ENCODE results near the gene LMF2.

The LMF2 gene

DNA sequence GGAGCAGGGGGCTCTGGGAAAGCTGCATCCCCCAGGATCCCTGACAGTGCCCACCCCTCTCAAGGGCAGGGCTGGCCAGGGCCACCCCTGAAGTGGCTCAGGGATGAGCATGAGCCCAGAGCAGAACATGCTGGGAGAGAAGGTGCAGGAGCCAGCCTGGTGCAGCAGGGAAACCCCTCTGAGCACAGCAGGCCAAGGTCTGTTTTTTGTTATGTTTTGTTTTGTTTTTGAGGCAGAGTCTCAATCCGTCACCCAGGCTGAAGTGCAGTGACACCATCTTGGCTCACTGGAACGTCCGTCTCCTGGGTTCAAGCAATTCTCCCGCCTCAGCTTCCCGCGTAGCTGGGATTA lies 31.9 kb downstream of the LMF2 start:
- no peak for DNase-seq (ENCODE audit: low read depth)
- H3K4me3 ChIP-seq (ENCODE audit: control insufficient read depth, low read depth, low read length) = peak overlapping the region; percentile 70; the same call in 1 of the 2 replicates
- TF ChIP-seq, protein P1, sequence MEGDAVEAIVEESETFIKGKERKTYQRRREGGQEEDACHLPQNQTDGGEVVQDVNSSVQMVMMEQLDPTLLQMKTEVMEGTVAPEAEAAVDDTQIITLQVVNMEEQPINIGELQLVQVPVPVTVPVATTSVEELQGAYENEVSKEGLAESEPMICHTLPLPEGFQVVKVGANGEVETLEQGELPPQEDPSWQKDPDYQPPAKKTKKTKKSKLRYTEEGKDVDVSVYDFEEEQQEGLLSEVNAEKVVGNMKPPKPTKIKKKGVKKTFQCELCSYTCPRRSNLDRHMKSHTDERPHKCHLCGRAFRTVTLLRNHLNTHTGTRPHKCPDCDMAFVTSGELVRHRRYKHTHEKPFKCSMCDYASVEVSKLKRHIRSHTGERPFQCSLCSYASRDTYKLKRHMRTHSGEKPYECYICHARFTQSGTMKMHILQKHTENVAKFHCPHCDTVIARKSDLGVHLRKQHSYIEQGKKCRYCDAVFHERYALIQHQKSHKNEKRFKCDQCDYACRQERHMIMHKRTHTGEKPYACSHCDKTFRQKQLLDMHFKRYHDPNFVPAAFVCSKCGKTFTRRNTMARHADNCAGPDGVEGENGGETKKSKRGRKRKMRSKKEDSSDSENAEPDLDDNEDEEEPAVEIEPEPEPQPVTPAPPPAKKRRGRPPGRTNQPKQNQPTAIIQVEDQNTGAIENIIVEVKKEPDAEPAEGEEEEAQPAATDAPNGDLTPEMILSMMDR (IDR thresholded peaks at IDR 0.05; ENCODE audit: control insufficient read depth, insufficient read depth, low read depth, low read length, missing control alignments) = no peak

DNA sequence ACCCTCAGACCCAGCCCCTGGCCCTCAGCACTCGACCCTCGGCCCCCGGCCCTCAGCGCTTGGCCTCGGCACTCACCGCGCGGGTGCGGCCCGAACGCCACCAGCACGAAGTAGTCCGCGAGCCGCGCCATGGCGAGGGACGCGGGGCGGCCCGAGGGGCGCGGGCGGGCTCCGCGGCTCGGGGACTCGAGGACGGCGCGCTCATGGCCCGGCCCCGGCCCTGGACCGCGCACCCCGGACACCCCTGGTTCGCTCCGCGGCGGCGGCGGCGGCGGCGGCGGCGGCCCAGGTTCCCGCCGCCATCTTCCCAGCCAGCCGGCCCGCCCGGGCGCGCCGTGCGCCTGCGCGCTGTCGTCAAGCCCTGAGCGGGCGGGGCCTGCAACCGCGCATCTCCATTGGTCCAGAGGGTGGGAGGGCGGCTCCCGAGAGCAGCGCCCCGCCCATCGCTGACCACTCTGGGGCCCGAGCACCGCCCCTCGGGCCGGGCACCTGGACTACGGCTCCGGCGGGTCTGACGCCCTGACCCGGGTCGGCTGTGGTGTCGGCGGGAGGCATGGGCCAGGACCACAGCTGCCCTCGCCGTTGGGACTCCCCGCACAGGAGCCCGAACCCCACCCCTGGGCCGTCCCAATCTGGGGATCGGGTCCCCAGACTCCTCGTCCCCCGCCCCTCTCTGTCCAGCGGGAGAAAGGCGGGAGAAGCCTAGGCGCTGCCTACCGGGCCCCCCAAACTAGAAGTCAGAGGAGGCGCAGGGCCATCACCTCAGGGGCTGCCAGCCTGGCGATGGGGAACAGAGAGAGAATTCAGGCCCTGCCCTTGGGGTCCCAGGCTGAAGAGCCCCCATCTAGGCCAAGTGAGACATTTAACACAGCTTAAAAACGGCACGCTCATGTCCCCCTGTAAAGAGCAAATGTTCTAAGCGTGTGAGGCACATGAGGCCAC lies 32.5 kb downstream of the LMF2 start, which contains the start of gene SBF1:
TSS of gene SBF1 (minus strand) at position 326 of the 942 bp plus-strand sequence. CDS start at position 131, 195 bp downstream.
- peak within 1 kb of the TSS; percentile 78 for H3K4me3 ChIP-seq (ENCODE audit: control insufficient read depth, low read depth, low read length)
- peak; percentile 28 for DNase-seq (ENCODE audit: low read depth)
- TF ChIP-seq, protein P1 (IDR thresholded peaks at IDR 0.05; ENCODE audit: control insufficient read depth, insufficient read depth, low read depth, low read length, missing control alignments) = no peak

DNA sequence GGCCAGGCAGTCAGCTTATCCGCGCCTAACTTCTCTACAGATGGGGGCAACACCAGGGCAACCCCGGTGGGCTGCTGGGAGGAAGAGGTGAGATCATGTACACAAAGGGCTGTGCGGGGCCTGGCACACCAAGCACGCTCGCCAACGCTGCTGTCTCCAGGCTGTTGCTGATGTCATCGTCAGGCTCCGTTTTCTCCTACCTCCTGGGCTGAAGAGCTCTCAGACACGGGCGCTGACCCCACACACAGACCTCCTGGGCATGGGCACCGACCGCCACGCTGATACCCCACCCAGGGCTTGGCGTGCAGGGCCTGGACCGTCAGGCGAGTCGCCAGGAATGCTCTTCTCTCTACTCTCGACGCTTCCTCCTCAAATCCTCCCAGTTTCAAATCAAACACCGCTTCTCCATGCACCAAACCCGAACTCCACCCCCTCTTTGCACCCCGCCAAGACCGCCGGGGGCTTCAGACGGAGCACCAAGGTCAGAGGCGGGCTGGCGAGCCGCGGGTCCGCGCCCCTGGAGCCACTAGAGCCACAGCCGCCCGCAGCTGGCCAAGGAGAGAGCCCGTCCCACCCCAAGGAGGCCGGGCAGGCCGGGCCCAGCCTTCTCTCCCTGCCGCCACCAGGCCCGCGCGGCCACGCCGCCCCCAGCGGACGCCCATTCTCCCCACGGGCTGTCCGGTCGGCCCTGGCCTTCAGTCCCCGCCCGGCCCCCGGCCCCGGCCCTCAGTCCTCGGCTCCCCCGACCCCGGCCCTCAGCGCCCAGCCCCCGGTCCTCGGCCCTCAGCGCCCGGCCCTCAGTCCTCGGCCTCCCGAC lies 33.4 kb downstream of the LMF2 start:
- DNase-seq (ENCODE audit: low read depth) = no peak
- H3K4me3 ChIP-seq (ENCODE audit: control insufficient read depth, low read depth, low read length) = peak overlapping the region; percentile 78
- TF ChIP-seq, protein P1 (IDR thresholded peaks at IDR 0.05; ENCODE audit: control insufficient read depth, insufficient read depth, low read depth, low read length, missing control alignments) = no peak

DNA sequence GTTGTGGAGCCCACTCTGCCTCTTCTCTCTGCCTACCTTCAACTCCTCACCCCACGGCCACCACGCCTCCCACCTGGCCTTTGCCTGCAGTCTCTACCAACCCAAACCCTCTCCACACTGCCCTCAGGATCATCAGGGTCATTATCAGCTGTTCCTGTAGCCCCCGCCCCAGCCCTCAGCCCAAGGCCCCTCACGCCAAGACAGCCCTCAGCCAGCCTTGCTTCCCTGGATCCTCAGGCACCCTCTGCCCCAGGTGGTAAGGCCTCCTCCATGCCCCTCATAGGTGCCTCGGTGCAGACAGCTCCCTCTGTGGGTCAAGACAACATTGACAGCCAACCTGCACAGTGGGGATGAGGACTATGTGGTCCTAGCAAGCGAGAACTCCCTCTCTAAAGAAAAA lies 34.4 kb downstream of the LMF2 start:
- no peak overlapping the region for H3K4me3 ChIP-seq (ENCODE audit: control insufficient read depth, low read depth, low read length)
- TF ChIP-seq, protein P1 (IDR thresholded peaks at IDR 0.05; ENCODE audit: control insufficient read depth, insufficient read depth, low read depth, low read length, missing control alignments) = peak; percentile 30
- no peak for DNase-seq (ENCODE audit: low read depth)

DNA sequence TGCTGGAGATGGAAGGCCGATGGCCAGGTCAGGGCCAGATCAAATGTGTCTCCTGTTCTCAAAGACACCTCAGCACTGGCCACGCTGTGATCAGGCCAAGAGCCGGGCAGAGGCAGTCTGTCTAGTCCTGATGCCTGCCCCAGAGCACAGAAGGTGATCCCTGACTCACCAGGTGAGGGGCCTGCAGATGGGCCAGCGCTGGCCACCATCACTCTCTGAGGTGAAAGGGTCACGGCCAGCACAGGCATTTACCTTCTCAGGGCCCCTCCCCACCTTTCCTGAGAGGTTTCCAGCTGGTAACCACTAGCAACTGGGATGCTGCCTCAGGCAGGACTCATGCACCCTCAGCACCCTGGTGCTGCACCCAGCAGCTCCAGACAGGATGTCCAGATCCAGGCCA lies 35.5 kb downstream of the LMF2 start:
- no peak overlapping the region for H3K4me3 ChIP-seq (ENCODE audit: control insufficient read depth, low read depth, low read length)
- TF ChIP-seq, protein P1 (IDR thresholded peaks at IDR 0.05; ENCODE audit: control insufficient read depth, insufficient read depth, low read depth, low read length, missing control alignments) = no peak

DNA sequence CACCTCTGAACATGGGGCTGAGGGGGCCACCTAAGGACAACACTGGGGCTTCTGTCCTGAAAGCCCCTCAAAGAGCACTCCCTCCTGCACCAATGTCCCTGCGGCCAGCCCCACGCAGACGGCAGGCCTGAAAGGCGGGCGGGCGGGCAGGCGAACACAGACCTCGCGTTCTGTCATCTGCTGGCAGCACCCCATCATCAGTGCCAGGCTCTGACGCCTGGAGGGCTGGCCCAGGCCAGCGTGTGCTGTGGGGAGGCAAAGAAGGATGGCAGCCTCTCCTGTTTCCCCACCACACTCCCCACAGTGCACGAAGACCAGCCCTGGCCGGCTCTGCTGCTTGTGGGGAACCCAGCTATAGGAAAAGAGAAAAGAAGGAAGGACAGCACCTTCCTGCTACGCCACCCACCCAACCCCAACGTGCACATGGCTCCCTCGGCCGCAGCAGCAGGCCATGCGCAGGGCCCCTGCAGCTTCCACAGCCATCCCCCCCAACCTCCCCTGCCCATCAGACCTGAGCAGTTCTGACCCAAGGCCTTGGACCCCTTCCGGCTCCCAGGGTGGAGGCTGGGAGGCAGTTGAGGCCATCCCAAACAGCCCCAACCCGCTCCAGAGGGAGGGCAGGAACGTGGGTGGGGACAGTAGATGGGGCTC lies 36.2 kb downstream of the LMF2 start:
- TF ChIP-seq, protein P1 (IDR thresholded peaks at IDR 0.05; ENCODE audit: control insufficient read depth, insufficient read depth, low read depth, low read length, missing control alignments) = no peak
- H3K4me3 ChIP-seq (ENCODE audit: control insufficient read depth, low read depth, low read length) = no peak overlapping the region
- DNase-seq (ENCODE audit: low read depth) = no peak

More for the DNA sequence above, 35.5 kb downstream of the LMF2 start:
- DNase-seq (ENCODE audit: low read depth) = no peak
